Lower leg skin (tissue), 4 donors: Measurements from ENCODE around the gene SPTBN4. TPM values are rescaled to one million over a fixed set of nuclear protein-coding genes. Genes with fewer than 3 reads are reported as not detected.
"Not testable (repeated sequence)": the region's sequence is repeated elsewhere in the genome, so short reads cannot be mapped to it uniquely, and the experiment has no call there.

ENCODE experiments used
- DNase-seq, 2 donors: peaks; one replicate each; pipeline ENCODE4 v3.0.0-alpha.2; 2019; ENCODE audit warnings: low spot score in 2 of 2
- H3K4me3 ChIP-seq: fragments of 200-600 bp; sonication (generic); 2 replicates; pipeline ENCODE4 v1.5.1; 2017; ENCODE audit warnings: mild to moderate bottlenecking, low read depth; ENCODE audit not compliant: poor library complexity, severe bottlenecking
- POLR2A ChIP-seq, 2 donors: fragments of 450-650 bp; IDR thresholded peaks; one replicate each; pipeline ENCODE4 v1.6.1; 2016 to 2017; ENCODE audit warnings: antibody characterized with exemption in 2 of 2, mild to moderate bottlenecking in 1 of 2, moderate library complexity in 1 of 2
- WGBS, 2 donors: methylation state at CpG; one replicate each; pipeline ENCODE4 v1.1.5; 2018; 5-methylcytosine and 5-hydroxymethylcytosine counted together
- intact Hi-C: fragments of 100-400 bp; cut with DNase I; formaldehyde crosslinking; loops from one replicate; pipeline ENCODE4 v1.15.0; 2023; ENCODE audit warnings: low total_unique reads
- total RNA-seq, 4 donors: library from RNA; depleted of rRNA; stranded (reverse); fragments of >200 nt; gene quantifications; one replicate each; pipeline ENCODE4 v1.1.0, GENCODE V29; 2016
- TF ChIP-seq, protein P1 (sequence below), 3 donors: fragments of 450-650 bp; IDR thresholded peaks; one replicate each; pipeline ENCODE4 v1.5.1; 2016; ENCODE audit warnings: antibody characterized with exemption in 3 of 3, mild to moderate bottlenecking in 3 of 3, moderate library complexity in 2 of 3

The SPTBN4 gene
- total RNA-seq, 4 donors from 2014 or later, result 0.25 to 2.2 (median 1.6) TPM

DNA sequence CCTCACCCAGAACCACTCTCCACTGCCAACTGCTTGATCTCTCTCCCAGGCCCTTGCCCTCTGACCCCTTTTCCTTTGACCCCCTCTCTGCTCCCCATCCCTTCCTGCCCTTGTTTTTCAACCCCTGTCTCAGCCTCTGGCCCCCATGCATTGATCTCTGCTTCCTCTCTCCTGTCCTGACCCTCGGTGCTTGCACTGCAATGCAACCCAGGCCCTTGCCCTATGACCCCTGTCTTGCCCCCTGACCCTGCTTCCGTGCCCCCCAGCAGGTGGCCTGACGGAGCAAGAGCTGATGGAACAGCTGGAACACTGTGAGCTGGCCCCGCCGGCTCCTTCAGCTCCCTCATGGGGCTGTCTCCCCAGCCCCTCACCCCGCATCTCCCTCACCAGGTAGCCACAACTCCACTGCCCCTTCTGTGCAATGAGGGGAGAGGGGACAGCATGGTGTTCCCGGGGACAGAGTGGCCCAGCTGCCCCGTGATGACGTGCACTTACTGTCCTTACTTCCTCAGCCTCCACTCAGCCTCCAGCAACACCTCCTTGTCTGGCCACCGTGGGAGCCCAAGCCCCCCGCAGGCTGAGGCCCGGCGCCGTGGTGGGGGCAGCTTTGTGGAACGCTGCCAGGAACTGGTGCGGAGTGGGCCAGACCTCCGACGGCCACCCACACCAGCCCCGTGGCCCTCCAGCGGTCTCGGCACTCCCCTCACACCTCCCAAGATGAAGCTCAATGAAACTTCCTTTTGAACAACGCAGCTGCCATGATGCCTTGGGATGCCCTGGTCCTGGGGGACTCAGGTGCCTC is 123.9 kb downstream of the SPTBN4 start:
- WGBS, 2 donors, result 83 to 84% methylated on average over 22 of the region's 22 CpGs
- TF ChIP-seq POLR2A (IDR thresholded peaks at IDR 0.05), result no peak
- TF ChIP-seq, protein P1, sequence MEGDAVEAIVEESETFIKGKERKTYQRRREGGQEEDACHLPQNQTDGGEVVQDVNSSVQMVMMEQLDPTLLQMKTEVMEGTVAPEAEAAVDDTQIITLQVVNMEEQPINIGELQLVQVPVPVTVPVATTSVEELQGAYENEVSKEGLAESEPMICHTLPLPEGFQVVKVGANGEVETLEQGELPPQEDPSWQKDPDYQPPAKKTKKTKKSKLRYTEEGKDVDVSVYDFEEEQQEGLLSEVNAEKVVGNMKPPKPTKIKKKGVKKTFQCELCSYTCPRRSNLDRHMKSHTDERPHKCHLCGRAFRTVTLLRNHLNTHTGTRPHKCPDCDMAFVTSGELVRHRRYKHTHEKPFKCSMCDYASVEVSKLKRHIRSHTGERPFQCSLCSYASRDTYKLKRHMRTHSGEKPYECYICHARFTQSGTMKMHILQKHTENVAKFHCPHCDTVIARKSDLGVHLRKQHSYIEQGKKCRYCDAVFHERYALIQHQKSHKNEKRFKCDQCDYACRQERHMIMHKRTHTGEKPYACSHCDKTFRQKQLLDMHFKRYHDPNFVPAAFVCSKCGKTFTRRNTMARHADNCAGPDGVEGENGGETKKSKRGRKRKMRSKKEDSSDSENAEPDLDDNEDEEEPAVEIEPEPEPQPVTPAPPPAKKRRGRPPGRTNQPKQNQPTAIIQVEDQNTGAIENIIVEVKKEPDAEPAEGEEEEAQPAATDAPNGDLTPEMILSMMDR (IDR thresholded peaks at IDR 0.05), result no peak
- intact Hi-C loops, result loop anchor here (10.0 kb wide), 1 partner anchor 56 kb away; no protein-coding TSS in a partner anchor
- no peak for DNase-seq
- no peak overlapping the region for H3K4me3 ChIP-seq

DNA sequence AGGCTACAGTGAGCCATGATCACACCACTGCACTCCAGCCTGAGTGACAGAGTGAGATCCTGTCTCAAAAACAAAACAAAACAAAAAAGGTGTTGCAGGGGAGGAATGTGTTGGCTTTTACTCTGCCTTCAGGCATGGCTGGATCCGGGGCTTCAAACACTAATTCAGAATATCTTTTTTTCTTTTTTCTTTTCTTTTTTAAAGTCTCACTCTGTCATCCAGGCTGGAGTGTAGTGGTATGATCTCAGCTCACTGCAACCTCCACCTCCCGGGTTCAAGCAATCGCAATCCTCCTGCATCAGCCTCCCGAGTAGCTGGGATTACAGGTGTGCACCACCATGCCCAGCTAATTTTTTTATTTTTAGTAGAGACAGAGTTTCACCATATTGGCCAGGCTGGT is 124.9 kb downstream of the SPTBN4 start:
- not testable (repeated sequence) for DNase-seq, H3K4me3 ChIP-seq
- 84 to 91% methylated on average over 4 of the region's 4 CpGs for WGBS, 2 donors
- intact Hi-C loops, result loop anchor here (10.0 kb wide), 1 partner anchor 57 kb away; no protein-coding TSS in a partner anchor

DNA sequence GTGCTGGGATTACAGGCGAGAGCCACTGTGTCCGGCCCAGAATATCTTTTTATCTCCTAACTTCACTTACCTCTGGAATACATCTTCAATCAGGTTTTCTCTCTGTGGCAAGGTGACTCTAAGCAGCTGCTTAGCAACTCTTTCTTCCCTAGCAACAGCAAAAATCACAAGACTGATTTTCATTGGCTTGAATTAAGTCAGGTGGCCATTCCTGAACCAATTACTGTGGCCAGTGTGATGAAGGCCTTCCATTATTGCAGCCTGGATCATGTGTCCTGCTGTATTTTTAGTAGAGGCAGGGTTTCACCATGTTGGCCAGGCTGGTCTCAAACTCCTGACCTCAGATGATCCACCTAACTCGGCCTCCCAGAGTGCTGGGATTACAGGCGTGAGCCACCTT is 125.4 kb downstream of the SPTBN4 start:
- 93% methylated on average over 4 of the region's 4 CpGs for WGBS, 2 donors
- DNase-seq, result no peak
- no peak for TF ChIP-seq POLR2A (IDR thresholded peaks at IDR 0.05)
- TF ChIP-seq, protein P1 (IDR thresholded peaks at IDR 0.05), result no peak
- intact Hi-C loops, result loop anchor here (10.0 kb wide), 1 partner anchor 57 kb away; no protein-coding TSS in a partner anchor
- H3K4me3 ChIP-seq, result no peak overlapping the region

DNA sequence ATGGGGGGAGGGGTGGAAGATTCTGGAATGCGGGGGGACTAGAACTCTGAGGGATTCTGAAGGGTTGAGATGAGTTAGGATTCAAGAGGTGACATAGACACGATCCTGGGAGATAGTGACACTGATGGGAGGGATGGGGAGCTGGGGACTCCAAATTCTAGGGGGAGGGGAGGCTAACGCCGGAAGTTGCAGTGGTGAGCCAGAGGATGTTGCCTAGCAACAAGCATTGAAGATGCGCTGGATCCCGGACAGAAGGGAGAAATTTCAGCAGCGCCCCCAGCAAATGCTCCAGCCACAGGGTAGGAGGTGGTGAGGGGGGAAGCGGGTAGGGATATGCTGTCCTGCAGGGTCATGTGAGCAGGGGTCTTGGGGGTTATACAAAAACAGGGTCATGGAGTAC is 127.5 kb downstream of the SPTBN4 start:
- TF ChIP-seq, protein P1 (IDR thresholded peaks at IDR 0.05), result no peak
- TF ChIP-seq POLR2A (IDR thresholded peaks at IDR 0.05), result no peak
- intact Hi-C loops, result loop anchor here (10.0 kb wide), 1 partner anchor 59 kb away; no protein-coding TSS in a partner anchor
- H3K4me3 ChIP-seq, result no peak overlapping the region
- whole genome bisulfite sequencing, 2 donors, result 30 to 32% methylated on average over 8 of the region's 8 CpGs
- DNase-seq, result no peak

- intact Hi-C loops, result loop anchor here (5.0 to 10.0 kb wide), 2 partner anchors 42 to 60 kb away; no protein-coding TSS in a partner anchor
- H3K4me3 ChIP-seq, result no peak overlapping the region
- WGBS, 2 donors, result 22 to 34% methylated on average over 13 of the region's 13 CpGs
These were observed 127.9 kb downstream of the SPTBN4 start for GRCh38 chr19:40594657-40595091.

More at GRCh38 chr19:40594657-40595091, 127.9 kb downstream of the SPTBN4 start:
- no peak for DNase-seq
- TF ChIP-seq, protein P1 (IDR thresholded peaks at IDR 0.05), result no peak
- TF ChIP-seq POLR2A (IDR thresholded peaks at IDR 0.05), result no peak
